PFSK-1 (cell line): ENCODE results near the gene STAT6.

Source experiments
- FOXP2 ChIP-seq: optimal IDR thresholded peaks from 2 replicates; pipeline ENCODE3; 2011; ENCODE audit warnings: borderline replicate concordance, control low read depth, inconsistent platforms; ENCODE audit not compliant: insufficient read depth; ENCODE audit errors: extremely low read length, extremely low read depth
- POLR2AphosphoS5 ChIP-seq: IDR thresholded peaks from 2 replicates; pipeline ENCODE4 v1.6.1; 2012; ENCODE audit warnings: low read depth, mild to moderate bottlenecking, control low read depth, low read length, moderate library complexity
- SIN3A ChIP-seq: IDR thresholded peaks from 2 replicates; pipeline ENCODE4 v1.6.1; 2012; ENCODE audit warnings: mild to moderate bottlenecking, low read length, moderate library complexity, borderline replicate concordance; ENCODE audit not compliant: insufficient read depth
- TAF1 ChIP-seq: IDR thresholded peaks from 2 replicates; pipeline ENCODE4 v1.6.1; 2012; ENCODE audit warnings: low read length, control low read depth, borderline replicate concordance; ENCODE audit not compliant: insufficient read depth
- TF ChIP-seq, protein P1 (sequence below), 2 experiments: IDR thresholded peaks; 2 replicates each; pipeline versions ENCODE4 v1.6.1 to v1.8.0; 2011 to 2012; ENCODE audit warnings: low read depth in 2 of 2, low read length in 2 of 2, control low read depth in 1 of 2, inconsistent platforms in 1 of 2, mild to moderate bottlenecking in 1 of 2, moderate library complexity in 1 of 2; ENCODE audit not compliant: insufficient read depth in 1 of 2

Gene STAT6

DNA sequence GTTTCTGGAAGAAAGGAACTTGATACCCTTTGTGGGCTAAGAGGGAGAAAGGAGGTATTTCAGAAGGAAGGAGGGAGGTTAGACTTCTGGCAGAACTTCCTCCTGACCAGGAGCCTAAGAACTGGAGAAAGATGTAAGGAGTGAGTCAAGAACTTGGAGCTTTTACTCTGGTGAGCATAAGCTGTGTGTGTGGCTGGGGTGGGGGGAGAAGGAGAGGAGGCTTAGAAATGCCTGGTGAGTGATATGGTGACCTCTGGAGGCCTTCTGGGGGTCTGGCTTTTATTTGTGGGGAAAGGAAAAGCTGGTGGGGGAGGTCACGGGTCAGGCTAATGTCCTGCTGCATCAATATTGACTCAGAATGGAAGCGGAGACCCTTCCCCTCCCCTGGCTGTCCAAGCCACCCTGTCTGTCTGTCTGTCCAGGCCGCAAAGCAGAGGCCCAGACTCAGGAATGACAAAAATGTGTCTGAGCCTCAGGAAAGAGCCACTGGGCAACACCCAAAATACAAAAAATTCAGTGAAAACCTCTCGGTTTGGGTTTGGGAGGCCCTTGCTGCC lies 21.9 kb upstream of the STAT6 start:
- TF ChIP-seq POLR2AphosphoS5 (no peak), SIN3A (no peak)
- TF ChIP-seq, protein P1, sequence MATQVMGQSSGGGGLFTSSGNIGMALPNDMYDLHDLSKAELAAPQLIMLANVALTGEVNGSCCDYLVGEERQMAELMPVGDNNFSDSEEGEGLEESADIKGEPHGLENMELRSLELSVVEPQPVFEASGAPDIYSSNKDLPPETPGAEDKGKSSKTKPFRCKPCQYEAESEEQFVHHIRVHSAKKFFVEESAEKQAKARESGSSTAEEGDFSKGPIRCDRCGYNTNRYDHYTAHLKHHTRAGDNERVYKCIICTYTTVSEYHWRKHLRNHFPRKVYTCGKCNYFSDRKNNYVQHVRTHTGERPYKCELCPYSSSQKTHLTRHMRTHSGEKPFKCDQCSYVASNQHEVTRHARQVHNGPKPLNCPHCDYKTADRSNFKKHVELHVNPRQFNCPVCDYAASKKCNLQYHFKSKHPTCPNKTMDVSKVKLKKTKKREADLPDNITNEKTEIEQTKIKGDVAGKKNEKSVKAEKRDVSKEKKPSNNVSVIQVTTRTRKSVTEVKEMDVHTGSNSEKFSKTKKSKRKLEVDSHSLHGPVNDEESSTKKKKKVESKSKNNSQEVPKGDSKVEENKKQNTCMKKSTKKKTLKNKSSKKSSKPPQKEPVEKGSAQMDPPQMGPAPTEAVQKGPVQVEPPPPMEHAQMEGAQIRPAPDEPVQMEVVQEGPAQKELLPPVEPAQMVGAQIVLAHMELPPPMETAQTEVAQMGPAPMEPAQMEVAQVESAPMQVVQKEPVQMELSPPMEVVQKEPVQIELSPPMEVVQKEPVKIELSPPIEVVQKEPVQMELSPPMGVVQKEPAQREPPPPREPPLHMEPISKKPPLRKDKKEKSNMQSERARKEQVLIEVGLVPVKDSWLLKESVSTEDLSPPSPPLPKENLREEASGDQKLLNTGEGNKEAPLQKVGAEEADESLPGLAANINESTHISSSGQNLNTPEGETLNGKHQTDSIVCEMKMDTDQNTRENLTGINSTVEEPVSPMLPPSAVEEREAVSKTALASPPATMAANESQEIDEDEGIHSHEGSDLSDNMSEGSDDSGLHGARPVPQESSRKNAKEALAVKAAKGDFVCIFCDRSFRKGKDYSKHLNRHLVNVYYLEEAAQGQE (IDR thresholded peaks at IDR 0.05; ENCODE audit: insufficient read depth in 1 of 2, low read depth in 2 of 2, low read length in 2 of 2) = no peak

DNA sequence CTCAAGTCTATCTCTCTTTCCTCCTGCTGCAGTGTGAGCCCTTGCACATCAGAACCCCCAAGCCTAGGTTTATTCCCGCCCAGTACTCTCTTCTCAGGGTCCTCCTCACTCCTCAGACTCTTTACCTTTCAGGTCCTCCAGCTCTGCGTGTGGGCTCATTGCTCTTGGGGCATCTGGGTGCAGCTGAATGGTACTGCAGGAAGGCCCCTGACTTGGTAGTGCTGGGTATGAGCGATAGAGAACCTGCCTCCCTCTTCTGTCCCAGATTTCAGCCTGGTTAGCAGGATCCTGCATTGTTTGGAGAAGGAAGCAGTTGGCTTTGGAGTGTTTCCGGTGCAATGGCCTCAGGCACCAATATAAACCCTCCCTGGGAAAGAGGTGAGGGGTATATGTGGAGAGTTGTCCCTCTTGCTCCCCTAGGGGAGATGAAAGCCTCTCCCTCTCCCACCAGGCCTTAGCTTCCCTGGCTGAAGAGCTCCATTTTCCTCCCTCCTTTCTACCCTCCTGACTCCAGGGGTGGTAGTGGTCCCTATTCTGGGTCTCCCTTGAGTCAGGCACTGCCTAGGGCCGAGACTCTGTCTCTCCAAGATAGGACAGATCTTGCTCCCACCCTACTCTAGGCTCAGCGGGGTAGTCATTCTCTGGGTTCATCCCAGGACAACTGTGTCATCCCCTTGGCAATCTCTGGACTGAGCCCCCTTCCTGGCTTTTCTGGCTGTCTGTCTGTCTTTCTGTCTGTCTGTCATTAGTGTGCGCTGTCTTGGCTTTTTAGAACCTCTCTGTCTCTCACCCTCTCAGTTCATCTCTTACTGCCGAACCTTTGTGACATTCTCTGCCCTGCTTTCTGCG lies 21.0 kb upstream of the STAT6 start:
- no peak for TF ChIP-seq TAF1
- no peak for TF ChIP-seq POLR2AphosphoS5
- TF ChIP-seq FOXP2 = no peak
- no peak for TF ChIP-seq SIN3A
- TF ChIP-seq, protein P1 (IDR thresholded peaks at IDR 0.05; ENCODE audit: insufficient read depth in 1 of 2, low read depth in 2 of 2, low read length in 2 of 2) = no peak

DNA sequence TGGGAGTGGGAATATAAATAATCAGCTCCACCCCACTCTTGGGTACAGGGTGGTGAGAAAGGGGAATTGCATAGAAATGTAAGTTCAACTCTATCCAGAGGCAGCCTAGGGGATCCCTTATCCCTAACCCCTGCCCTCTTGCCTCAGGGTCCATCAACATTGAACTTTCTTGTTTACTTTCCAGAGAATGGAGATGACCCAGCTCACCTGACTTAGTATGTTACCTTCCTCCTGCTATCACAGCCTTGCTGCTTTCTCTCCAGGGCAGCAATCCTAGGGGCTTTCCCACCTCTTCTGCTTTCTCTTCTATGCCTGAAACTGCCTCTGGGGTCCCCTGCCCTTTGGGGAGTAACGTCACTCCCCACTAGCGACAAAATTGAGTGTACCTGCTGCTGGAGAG lies 19.8 kb upstream of the STAT6 start:
- TF ChIP-seq TAF1 (no peak), SIN3A (no peak), POLR2AphosphoS5 (no peak), FOXP2 (no peak)
- TF ChIP-seq, protein P1 (IDR thresholded peaks at IDR 0.05; ENCODE audit: insufficient read depth in 1 of 2, low read depth in 2 of 2, low read length in 2 of 2) = no peak

DNA sequence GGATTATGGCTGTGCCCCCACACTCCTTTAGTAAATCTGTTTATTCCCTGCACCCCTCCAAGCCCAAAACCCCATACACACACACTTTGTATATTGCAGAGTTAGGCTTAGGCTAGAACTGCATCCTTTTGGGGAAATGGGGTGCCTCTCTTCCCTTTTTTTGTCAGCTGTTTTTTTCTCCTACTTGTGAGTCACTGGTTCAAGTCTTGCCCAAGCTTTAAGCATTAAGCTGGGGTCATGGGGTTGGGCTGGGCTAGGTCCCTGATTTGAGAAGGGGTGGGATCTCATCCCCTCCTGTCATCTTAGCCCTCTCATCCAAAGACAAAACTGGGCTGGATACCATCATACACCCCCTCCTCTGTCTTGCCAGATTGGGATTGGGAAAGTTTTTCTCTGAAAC lies 18.7 kb upstream of the STAT6 start:
- TF ChIP-seq SIN3A (no peak), POLR2AphosphoS5 (no peak), FOXP2 (no peak)
- TF ChIP-seq, protein P1 (IDR thresholded peaks at IDR 0.05; ENCODE audit: insufficient read depth in 1 of 2, low read depth in 2 of 2, low read length in 2 of 2) = no peak
